Measurements from ENCODE around the gene ZHX3.
"Not testable (repeated sequence)": the region's sequence is repeated elsewhere in the genome, so short reads cannot be mapped to it uniquely, and the experiment has no call there.

The ZHX3 gene

GRCh38 chr20:41316051-41316450 is 1.5 kb downstream of the ZHX3 start:
- no peak for TF ChIP-seq CTCF (IDR thresholded peaks at IDR 0.05; ENCODE audit: extremely low read depth, missing control alignments)
- DNase-seq (ENCODE audit: low spot score): no peak

DNA sequence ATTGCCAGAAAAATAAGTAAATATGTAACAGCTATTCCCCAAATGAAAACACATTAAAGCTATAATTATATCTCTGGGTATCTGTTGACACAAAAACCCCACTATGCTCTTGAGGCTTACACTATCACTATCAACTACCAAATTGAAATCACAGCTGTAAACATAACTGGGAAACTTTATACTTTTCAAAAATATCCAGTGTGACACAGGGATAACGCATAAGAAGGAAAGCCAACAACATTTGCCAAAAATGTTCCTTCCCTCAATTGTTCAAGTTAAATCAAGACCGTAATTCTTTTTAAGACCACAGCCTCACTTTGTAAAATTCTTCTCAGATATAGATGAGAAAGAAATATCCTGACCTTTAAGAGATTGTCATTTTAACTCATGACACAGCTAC is 3.1 kb downstream of the ZHX3 start:
- TF ChIP-seq CTCF (IDR thresholded peaks at IDR 0.05; ENCODE audit: extremely low read depth, missing control alignments): no peak
- DNase-seq (ENCODE audit: low spot score): no peak

GRCh38 chr20:41312009-41312408 is 5.5 kb downstream of the ZHX3 start:
- not testable (repeated sequence) for DNase-seq (ENCODE audit: low spot score)

- no peak for DNase-seq (ENCODE audit: low spot score)
- no peak for TF ChIP-seq CTCF (IDR thresholded peaks at IDR 0.05; ENCODE audit: extremely low read depth, missing control alignments)
These were observed 7.7 kb downstream of the ZHX3 start for GRCh38 chr20:41309817-41310216.

DNA sequence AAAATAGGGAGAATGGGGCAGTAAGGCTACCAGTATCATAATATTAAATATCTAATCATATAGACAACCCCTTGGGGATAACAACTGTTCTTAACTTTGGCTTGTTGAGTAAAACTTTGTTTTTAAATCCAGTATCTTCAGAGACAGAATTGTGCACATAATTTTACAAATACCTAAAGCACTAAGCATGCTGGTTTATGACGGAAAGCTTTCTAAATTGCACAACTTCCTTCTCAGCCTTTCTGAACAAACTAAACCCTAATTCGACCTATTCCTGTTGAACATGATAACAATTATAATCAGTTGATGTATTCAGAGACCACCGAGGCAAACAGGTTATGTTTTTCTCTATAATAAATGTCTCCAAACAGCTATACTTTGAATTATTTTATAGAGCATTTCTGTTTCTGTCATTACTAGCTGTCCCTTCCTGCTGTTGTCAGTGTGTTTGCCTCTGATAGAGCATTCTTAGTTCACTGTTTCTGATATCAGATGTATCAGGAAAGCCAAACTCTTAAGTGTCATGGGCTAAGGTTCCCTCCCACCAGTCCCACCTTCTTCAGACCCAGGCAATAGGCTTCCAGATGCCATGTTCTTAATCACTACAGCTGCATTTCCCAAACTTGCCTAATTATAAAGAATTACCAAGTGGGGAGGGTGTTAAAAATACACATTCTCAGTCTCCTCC is 8.7 kb downstream of the ZHX3 start:
- no peak for TF ChIP-seq CTCF (IDR thresholded peaks at IDR 0.05; ENCODE audit: extremely low read depth, missing control alignments)
- no peak for DNase-seq (ENCODE audit: low spot score)

- DNase-seq (ENCODE audit: low spot score): no peak
- no peak for TF ChIP-seq CTCF (IDR thresholded peaks at IDR 0.05; ENCODE audit: extremely low read depth, missing control alignments)
These were observed 9.2 kb downstream of the ZHX3 start for GRCh38 chr20:41308290-41308711.

DNA sequence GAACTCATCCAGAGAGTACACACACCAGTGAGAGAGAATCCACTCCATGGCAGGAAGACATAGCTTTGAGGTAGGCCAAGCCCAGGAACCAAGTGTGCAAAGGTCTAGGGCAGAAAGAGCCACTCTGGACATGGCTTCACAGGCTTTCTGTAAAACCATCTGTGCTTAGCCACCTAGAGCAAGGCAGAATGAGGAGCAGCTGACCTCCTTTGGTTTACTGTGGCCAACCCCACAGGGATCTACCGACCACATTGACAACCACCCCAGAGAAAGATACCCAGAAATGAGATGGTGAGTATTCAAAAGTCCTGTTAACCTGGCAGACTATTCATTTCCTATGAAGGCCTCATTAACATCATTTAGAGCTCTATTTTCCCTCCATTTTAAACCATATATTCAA is 10.5 kb downstream of the ZHX3 start:
- TF ChIP-seq CTCF (IDR thresholded peaks at IDR 0.05; ENCODE audit: extremely low read depth, missing control alignments): no peak
- DNase-seq (ENCODE audit: low spot score): no peak

GRCh38 chr20:41306061-41306727 is 11.3 kb downstream of the ZHX3 start:
- no peak for TF ChIP-seq CTCF (IDR thresholded peaks at IDR 0.05; ENCODE audit: extremely low read depth, missing control alignments)
- DNase-seq (ENCODE audit: low spot score): peak; percentile 65

Data from GM20000 (cell line).